Esophagus (tissue), 2 donors: ENCODE results near the gene CTNNA2. TPM values are rescaled to one million over a fixed set of nuclear protein-coding genes. Genes with fewer than 3 reads are reported as not detected.

Experiments
- H3K27ac ChIP-seq, 2 donors: one replicate each; pipeline ENCODE4 v1.5.1; 2013; ENCODE audit warnings: low read depth in 2 of 2, mild to moderate bottlenecking in 2 of 2, inconsistent platforms in 1 of 2, low read length in 1 of 2, moderate library complexity in 1 of 2
- H3K27me3 ChIP-seq, 2 donors: one replicate each; pipeline ENCODE4 v1.6.1; 2013; ENCODE audit warnings: low read length in 2 of 2, control low read depth in 1 of 2, mild to moderate bottlenecking in 1 of 2; ENCODE audit not compliant: insufficient read depth in 2 of 2, control insufficient read depth in 1 of 2
- H3K36me3 ChIP-seq, 2 donors: one replicate each; pipeline ENCODE4 v1.6.1; 2013; ENCODE audit warnings: low read length in 1 of 2; ENCODE audit not compliant: control insufficient read depth in 2 of 2, insufficient read depth in 2 of 2
- H3K4me1 ChIP-seq, 2 donors: one replicate each; pipeline ENCODE4 v1.6.1; 2013; ENCODE audit warnings: low read length in 1 of 2; ENCODE audit not compliant: control insufficient read depth in 2 of 2, insufficient read depth in 2 of 2
- H3K4me3 ChIP-seq, 2 donors: one replicate each; pipeline ENCODE4 v1.5.1; 2013; ENCODE audit warnings: low read length in 2 of 2, mild to moderate bottlenecking in 2 of 2, low read depth in 1 of 2, moderate library complexity in 1 of 2
- H3K9me3 ChIP-seq, 2 donors: one replicate each; pipeline ENCODE4 v1.6.1; 2013; ENCODE audit warnings: mild to moderate bottlenecking in 2 of 2, low read depth in 1 of 2, low read length in 1 of 2, moderate library complexity in 1 of 2; ENCODE audit not compliant: control insufficient read depth in 2 of 2, insufficient read depth in 1 of 2
- WGBS, 2 donors: extraction: QIAGEN DNeasy Blood & Tissue Kit; methylation state at CpG; one replicate each; pipeline ENCODE4 v1.1.7; 2013; 5-methylcytosine and 5-hydroxymethylcytosine counted together
- polyA plus RNA-seq, 2 donors: library from polyadenylated mRNA; stranded (reverse); fragments of 200-250 nt; gene quantifications; one replicate each; pipeline ENCODE4 v1.2.3, GENCODE V29; 2013
- donor health status: healthy with polysubstance abuse.
- donor health status: Bipolar disorder and iron deficiency.

The CTNNA2 gene
- polyA plus RNA-seq, 2 donors = 0.02 TPM; not detected in 1

DNA sequence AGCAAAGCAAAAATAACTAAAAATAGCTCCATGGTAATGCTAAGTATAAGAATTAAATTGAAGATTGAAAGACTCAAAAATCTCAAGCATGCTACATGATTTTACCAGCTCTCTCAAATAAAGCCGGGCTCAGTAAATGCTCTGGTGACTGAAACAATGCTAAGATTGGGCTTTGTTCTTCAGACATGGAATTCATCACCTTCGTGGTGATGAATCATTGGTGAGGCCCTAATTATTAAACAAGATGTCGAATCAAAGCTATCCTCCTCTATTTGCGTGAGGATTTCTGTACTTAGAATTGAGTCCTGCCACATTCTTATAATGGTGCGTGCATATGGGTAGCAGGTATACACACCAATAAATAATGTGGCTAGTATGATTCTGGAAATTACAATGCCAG is 850.5 kb downstream of the CTNNA2 start:
- Histone ChIP-seq H3K27ac (no peak overlapping the region), H3K4me1 (no peaks in the 10 kb centered on the region), H3K36me3 (no peaks in the 10 kb centered on the region), H3K9me3 (no peaks in the 10 kb centered on the region), H3K27me3 (no peaks in the 10 kb centered on the region), H3K4me3 (no peak overlapping the region)
- WGBS, 2 donors = 56 to 60% methylated on average over 5 of the region's 5 CpGs

DNA sequence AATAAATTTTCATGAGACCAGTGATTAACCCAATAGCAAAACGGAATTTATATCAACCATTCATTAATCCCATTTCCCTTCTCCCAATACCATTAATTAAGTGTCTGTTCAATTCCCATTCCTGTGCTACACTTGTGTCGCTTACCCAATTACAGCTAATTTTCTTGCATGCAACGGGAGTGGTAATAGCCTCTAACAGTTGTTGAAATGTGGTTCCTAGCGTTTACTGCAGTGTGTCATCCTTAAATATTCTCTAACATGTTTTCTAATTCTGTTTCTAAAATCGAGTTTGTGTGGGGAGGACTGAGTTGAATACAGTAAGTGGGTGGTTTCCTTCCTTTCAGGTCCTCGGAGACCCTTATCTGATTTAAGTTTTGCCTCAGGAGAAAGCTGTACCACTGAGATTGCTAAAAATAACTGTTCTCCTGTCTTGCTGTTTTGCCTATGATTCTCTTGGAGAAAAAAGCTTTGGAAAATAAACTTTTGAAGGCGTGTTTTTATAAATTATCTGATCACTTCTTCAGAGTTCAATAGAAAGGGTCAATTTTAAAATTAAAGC is 851.0 kb downstream of the CTNNA2 start:
- 29 to 32% methylated on average over 7 of the region's 7 CpGs for WGBS, 2 donors
- H3K4me3 ChIP-seq = no peak overlapping the region
- H3K27ac ChIP-seq = no peak overlapping the region
- no peaks in the 10 kb centered on the region for H3K27me3 ChIP-seq
- H3K4me1 ChIP-seq = no peaks in the 10 kb centered on the region
- no peaks in the 10 kb centered on the region for H3K9me3 ChIP-seq
- no peaks in the 10 kb centered on the region for H3K36me3 ChIP-seq

DNA sequence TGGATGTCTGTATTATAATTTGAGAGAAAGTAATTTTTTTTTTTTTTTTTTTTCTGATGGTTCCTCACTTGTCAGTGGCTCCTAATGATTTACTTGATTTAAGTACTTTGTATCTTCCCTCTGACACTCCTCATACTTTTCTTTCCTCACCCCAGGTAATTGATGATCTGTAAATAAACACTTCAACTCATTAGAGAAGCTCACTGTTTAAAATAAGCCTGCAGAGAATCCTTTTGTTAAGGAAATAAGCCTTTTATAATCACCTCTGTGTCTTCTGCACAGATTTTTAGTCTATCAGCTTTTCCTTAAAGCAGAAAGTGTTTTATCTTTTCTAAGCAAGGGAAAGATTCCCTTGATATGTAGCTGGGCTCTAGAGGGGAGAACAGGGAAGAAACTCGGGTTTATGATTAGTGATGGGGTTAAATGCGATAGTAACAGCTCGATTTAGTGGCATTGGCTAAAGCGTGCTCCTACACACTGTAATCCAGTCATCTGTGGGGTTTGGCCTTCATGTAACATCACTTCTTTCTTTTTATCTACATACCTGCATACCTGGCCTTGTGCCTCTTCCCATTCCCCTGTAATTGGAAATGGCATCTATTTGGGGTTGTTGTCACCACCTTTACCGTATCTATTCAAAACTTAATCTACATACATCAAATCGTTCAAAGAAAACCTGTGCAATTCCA is 851.8 kb downstream of the CTNNA2 start:
- Histone ChIP-seq H3K9me3 (no peaks in the 10 kb centered on the region), H3K27me3 (no peaks in the 10 kb centered on the region), H3K36me3 (no peaks in the 10 kb centered on the region), H3K4me3 (no peak overlapping the region), H3K27ac (no peak overlapping the region), H3K4me1 (no peaks in the 10 kb centered on the region)
- 56% methylated on average over 6 of the region's 6 CpGs for WGBS, 2 donors

DNA sequence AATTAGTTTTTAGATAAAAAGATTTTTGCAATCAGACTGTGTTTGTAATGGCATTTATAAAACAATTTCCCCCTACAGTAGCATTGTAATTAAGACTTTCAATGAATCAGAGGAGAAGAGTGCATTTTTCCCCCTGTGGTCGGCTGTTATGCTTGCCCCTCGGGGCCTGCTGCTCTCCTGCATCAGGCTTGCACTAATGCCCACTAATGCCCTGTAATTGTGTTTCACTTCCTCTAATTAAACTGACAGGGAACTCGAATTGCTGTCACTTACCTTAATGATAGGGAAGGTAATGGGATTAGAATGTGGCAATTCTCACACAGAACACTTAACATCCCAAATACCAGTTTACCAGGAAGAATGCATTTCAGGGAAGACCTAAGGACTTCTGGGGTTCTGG is 852.9 kb downstream of the CTNNA2 start:
- 40 to 53% methylated on average over 3 of the region's 3 CpGs for WGBS, 2 donors

DNA sequence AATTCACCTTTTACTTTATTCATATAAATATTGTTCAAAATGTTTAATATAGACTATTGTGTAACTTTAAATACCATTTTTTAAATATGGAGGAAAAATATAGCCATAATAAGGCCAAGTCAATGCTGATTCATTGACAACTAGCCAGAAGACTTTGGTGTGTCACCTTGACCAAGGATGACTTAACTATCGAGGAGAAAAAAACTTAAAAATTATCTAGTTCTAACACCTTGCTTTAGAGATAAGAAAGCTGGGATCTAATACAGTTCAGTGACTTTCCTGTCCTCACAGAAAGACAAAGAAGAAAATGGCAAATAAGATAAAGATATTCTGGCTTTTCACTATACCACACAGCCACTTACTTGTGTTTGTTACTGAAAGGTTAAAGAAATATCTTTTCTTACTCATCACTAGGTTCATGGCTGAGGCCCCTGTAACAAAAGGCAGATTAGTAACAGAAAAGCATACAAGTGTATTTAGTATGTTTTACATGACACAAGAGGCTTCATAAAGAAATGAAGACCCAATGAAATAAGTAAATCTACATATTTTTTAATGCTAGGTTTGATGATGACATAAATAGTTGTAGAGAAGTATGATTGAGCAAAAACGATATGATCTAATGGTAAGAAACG is 857.6 kb downstream of the CTNNA2 start:
- Histone ChIP-seq H3K9me3 (no peaks in the 10 kb centered on the region), H3K27ac (no peak overlapping the region), H3K27me3 (no peaks in the 10 kb centered on the region), H3K4me3 (no peak overlapping the region), H3K4me1 (no peaks in the 10 kb centered on the region), H3K36me3 (no peaks in the 10 kb centered on the region)
- WGBS, 2 donors = 80% methylated on average over 3 of the region's 3 CpGs

More for the DNA sequence above, 852.9 kb downstream of the CTNNA2 start:
- Histone ChIP-seq H3K4me3 (no peak overlapping the region), H3K27me3 (no peaks in the 10 kb centered on the region), H3K27ac (no peak overlapping the region), H3K9me3 (no peaks in the 10 kb centered on the region), H3K4me1 (no peaks in the 10 kb centered on the region), H3K36me3 (no peaks in the 10 kb centered on the region)

DNA sequence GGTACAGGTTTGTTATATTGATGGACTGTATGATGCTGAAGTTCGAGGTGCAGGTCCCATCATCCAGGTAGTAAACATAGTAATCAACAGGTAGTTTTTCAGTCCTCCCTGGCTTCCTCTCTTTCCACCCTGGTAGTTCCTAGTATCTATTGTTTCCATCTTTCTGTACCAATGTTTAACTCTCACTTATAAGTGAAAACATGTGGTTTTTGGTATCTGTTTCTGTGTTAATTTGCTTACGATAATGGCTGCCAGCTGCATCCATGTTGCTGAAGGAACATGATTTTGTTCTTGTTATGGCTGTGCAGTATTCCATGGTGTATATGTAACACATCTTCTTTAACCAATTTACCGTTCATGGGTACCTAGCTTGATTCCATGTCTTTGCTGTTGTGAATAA is 861.3 kb downstream of the CTNNA2 start:
- no peaks in the 10 kb centered on the region for H3K4me1 ChIP-seq
- no peak overlapping the region for H3K4me3 ChIP-seq
- H3K27ac ChIP-seq = no peak overlapping the region
- H3K27me3 ChIP-seq = no peaks in the 10 kb centered on the region
- 80 to 86% methylated on average over 3 of the region's 3 CpGs for WGBS, 2 donors
- no peaks in the 10 kb centered on the region for H3K36me3 ChIP-seq
- no peaks in the 10 kb centered on the region for H3K9me3 ChIP-seq

DNA sequence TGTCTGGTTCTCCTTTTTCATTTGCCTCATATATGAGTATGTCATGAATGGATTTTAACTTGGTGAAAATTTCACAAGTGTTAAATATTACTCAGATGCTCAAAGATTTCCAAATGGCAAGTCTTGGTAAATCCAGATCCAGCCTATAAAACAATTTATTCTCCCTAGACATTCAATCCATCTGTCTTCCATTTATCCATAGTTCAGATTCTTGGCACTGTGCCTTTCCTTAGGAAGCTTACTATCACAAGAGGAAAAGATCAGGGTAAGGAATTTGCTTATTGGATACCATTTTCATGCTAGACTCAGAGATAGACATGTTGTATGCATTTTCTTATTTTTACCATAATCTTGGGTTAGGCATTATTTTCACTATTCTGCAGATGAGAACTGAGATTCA is 864.2 kb downstream of the CTNNA2 start:
- no peaks in the 10 kb centered on the region for H3K36me3 ChIP-seq
- H3K27me3 ChIP-seq = no peaks in the 10 kb centered on the region
- no peak overlapping the region for H3K27ac ChIP-seq
- H3K4me1 ChIP-seq = no peaks in the 10 kb centered on the region
- no peak overlapping the region for H3K4me3 ChIP-seq
- H3K9me3 ChIP-seq = no peaks in the 10 kb centered on the region

DNA sequence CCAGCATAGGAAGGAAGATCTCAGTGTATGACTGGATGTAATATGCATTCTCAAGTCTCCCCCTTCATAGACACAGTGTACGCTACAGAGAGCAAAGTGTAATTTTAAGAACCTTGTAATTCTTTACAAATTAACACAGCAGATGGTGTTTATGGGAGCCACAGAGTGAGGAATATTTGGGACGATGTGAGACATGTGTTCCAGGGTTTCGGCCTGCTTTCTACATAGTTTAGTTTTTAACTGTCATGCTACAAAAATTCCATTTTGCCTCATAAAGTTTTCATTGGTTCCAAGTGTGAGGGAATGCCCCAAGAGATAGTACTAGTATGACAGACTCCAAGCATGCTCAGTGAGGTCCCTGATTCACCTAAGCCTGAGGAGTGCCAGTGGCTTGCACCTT is 867.9 kb downstream of the CTNNA2 start:
- no peak overlapping the region for H3K4me3 ChIP-seq
- no peaks in the 10 kb centered on the region for H3K27me3 ChIP-seq
- no peaks in the 10 kb centered on the region for H3K36me3 ChIP-seq
- no peak overlapping the region for H3K27ac ChIP-seq
- 83 to 84% methylated on average over 3 of the region's 3 CpGs for WGBS, 2 donors
- no peaks in the 10 kb centered on the region for H3K4me1 ChIP-seq
- no peaks in the 10 kb centered on the region for H3K9me3 ChIP-seq

DNA sequence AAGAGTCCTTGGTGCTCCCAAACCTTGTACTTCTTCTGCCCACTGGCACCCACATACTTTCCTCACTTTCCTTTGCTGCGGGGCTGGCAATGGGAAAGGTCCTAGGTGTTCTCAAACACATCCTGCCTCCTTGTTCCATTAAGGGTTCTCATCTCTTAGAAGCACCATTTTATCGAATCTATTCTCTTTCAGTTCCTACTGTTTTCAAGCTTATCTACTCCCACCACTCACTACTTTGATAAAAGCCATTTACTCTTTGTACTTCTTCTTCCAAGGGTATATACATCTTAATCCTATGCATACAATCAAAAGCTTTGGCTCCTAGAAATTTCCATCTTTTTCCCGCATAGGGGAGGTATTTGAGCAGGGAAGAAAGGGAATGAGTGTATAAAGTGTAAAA is 868.8 kb downstream of the CTNNA2 start:
- 82 to 87% methylated on average over 3 of the region's 3 CpGs for WGBS, 2 donors
- Histone ChIP-seq H3K4me1 (no peaks in the 10 kb centered on the region), H3K36me3 (no peaks in the 10 kb centered on the region), H3K4me3 (no peak overlapping the region), H3K9me3 (no peaks in the 10 kb centered on the region), H3K27me3 (no peaks in the 10 kb centered on the region), H3K27ac (no peak overlapping the region)

DNA sequence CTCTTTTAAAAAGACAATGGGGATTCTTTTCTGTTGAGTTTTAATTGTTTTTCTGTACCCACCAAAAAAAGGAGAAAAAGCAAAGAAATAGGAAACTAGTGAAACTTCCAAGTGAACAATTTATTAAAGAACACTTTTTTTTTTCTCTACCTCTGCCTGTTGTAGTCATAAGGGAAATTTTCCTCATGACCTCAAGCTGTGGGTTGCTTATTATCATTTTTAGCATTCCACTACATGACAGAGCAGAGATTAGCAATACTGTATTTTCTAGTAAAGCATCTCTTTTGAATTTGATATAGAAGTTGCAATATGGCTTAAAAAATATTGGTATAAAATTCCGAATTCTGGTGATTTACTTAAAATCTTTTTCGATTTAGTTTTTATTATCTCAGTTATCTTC is 879.6 kb downstream of the CTNNA2 start:
- no peaks in the 10 kb centered on the region for H3K27me3 ChIP-seq
- H3K36me3 ChIP-seq = no peaks in the 10 kb centered on the region
- H3K4me1 ChIP-seq = no peaks in the 10 kb centered on the region
- no peak overlapping the region for H3K27ac ChIP-seq
- H3K4me3 ChIP-seq = no peak overlapping the region
- WGBS, 2 donors = 81% methylated on average over 2 of the region's 2 CpGs
- peaks cover 0 to 3% of the 10 kb centered on the region in 2 donors for H3K9me3 ChIP-seq
